SK-N-SH treated with all-trans-retinoic acid at 6 μM for 48 hours (cell line): Measurements from ENCODE around the gene DDA1.

Experiments
- ATAC-seq: fragments of 200-7000 bp; cut with Tn5 transposase; 3 replicates; pipeline ENCODE4 v1.9.1; 2020; ENCODE audit warnings: mild to moderate bottlenecking, moderate library complexity
- ARNTL ChIP-seq: fragments of 450-650 bp; formaldehyde crosslinking; IDR thresholded peaks from 2 replicates; pipeline ENCODE4 v1.5.0; 2020; ENCODE audit warnings: low read depth, mild to moderate bottlenecking, moderate library complexity, borderline replicate concordance
- CSDC2 ChIP-seq: fragments of 250-450 bp; sonication (Bioruptor Pico); IDR thresholded peaks from 2 replicates; pipeline ENCODE4 v1.5.0; 2020; ENCODE audit warnings: mild to moderate bottlenecking, moderate library complexity
- CSRNP3 ChIP-seq: fragments of 250-450 bp; sonication (Bioruptor Pico); IDR thresholded peaks from 2 replicates; pipeline ENCODE4 v1.5.1; 2021; ENCODE audit warnings: mild to moderate bottlenecking, moderate library complexity
- ESRRG ChIP-seq: fragments of 250-450 bp; sonication (Bioruptor Pico); IDR thresholded peaks from 2 replicates; pipeline ENCODE4 v1.6.1; 2021; ENCODE audit warnings: mild to moderate bottlenecking
- ISL1 ChIP-seq: fragments of 250-450 bp; sonication (Bioruptor Pico); IDR thresholded peaks from 2 replicates; pipeline ENCODE4 v2.1.2; 2022; ENCODE audit warnings: mild to moderate bottlenecking, moderate library complexity
- OSR1 ChIP-seq: fragments of 250-450 bp; sonication (Bioruptor Pico); IDR thresholded peaks from 2 replicates; pipeline ENCODE4 v1.8.0; 2022; ENCODE audit warnings: moderate library complexity, mild to moderate bottlenecking, inconsistent platforms
- PATZ1 ChIP-seq: fragments of 250-450 bp; sonication (Bioruptor Pico); IDR thresholded peaks from 2 replicates; pipeline ENCODE4 v1.8.0; 2020; ENCODE audit warnings: mild to moderate bottlenecking, moderate library complexity, borderline replicate concordance
- POU6F1 ChIP-seq: fragments of 250-450 bp; sonication (Bioruptor Pico); IDR thresholded peaks from 2 replicates; pipeline ENCODE4 v1.8.0; 2021; ENCODE audit warnings: low read depth, mild to moderate bottlenecking, moderate library complexity, borderline replicate concordance
- RARB ChIP-seq: fragments of 250-450 bp; sonication (Bioruptor Pico); IDR thresholded peaks from 2 replicates; pipeline ENCODE4 v1.8.0; 2021; ENCODE audit warnings: mild to moderate bottlenecking, moderate library complexity
- SNAI2 ChIP-seq: fragments of 250-450 bp; sonication (Bioruptor Pico); IDR thresholded peaks from 2 replicates; pipeline ENCODE4 v1.5.0; 2020; ENCODE audit warnings: mild to moderate bottlenecking, moderate library complexity
- TCF4 ChIP-seq: fragments of 250-450 bp; sonication (Bioruptor Pico); IDR thresholded peaks from 2 replicates; pipeline ENCODE4 v1.8.0; 2021; ENCODE audit warnings: mild to moderate bottlenecking, moderate library complexity, borderline replicate concordance
- TOX ChIP-seq: fragments of 250-450 bp; sonication (Bioruptor Pico); IDR thresholded peaks from 2 replicates; pipeline ENCODE4 v1.8.0; 2021; ENCODE audit warnings: mild to moderate bottlenecking, moderate library complexity, borderline replicate concordance
- TSHZ2 ChIP-seq: fragments of 250-450 bp; sonication (Bioruptor Pico); IDR thresholded peaks from 2 replicates; pipeline ENCODE4 v1.5.0; 2020; ENCODE audit warnings: mild to moderate bottlenecking, moderate library complexity
- ZC3H10 ChIP-seq: fragments of 250-450 bp; sonication (Bioruptor Pico); IDR thresholded peaks from 2 replicates; pipeline ENCODE4 v1.5.1; 2021; ENCODE audit warnings: mild to moderate bottlenecking, moderate library complexity
- ZFP3 ChIP-seq: fragments of 250-450 bp; sonication (Bioruptor Pico); IDR thresholded peaks from 2 replicates; pipeline ENCODE4 v1.5.0; 2020; ENCODE audit warnings: mild to moderate bottlenecking, moderate library complexity
- ZNF565 ChIP-seq: fragments of 450-650 bp; formaldehyde crosslinking; conservative IDR thresholded peaks from 2 replicates; pipeline ENCODE4 v1.5.0; 2020; ENCODE audit warnings: low read depth, mild to moderate bottlenecking, moderate library complexity
- ZNF70 ChIP-seq: fragments of 450-650 bp; formaldehyde crosslinking; IDR thresholded peaks from 2 replicates; pipeline ENCODE4 v1.5.0; 2020; ENCODE audit warnings: mild to moderate bottlenecking, moderate library complexity
- ZNF8 ChIP-seq: fragments of 450-650 bp; formaldehyde crosslinking; IDR thresholded peaks from 2 replicates; pipeline ENCODE4 v1.5.0; 2020; ENCODE audit warnings: mild to moderate bottlenecking, moderate library complexity

Gene DDA1

GRCh38 chr19:17323300-17323963 lies 14.1 kb downstream of the DDA1 start:
- ATAC-seq, result no peak
- TF ChIP-seq ZC3H10 (no peak), TOX (no peak), CSRNP3 (no peak), SNAI2 (CRISPR knock-in tag) (no peak), RARB (CRISPR knock-in tag) (no peak), ARNTL (no peak), ZNF565 (CRISPR knock-in tag) (no peak), PATZ1 (CRISPR knock-in tag) (no peak), ZNF8 (no peak), ESRRG (CRISPR knock-in tag) (no peak), ZNF70 (CRISPR knock-in tag) (no peak), ISL1 (CRISPR knock-in tag) (no peak), OSR1 (no peak), TSHZ2 (CRISPR knock-in tag) (no peak)

GRCh38 chr19:17323964-17324332 lies 14.6 kb downstream of the DDA1 start:
- TF ChIP-seq TOX, result no peak
- no peak for TF ChIP-seq CSDC2 (CRISPR knock-in tag)
- TF ChIP-seq ZC3H10, result no peak
- TF ChIP-seq ZNF565 (CRISPR knock-in tag), result no peak
- TF ChIP-seq CSRNP3, result no peak
- no peak for TF ChIP-seq PATZ1 (CRISPR knock-in tag)
- TF ChIP-seq POU6F1 (CRISPR knock-in tag), result no peak
- no peak for TF ChIP-seq TCF4 (CRISPR knock-in tag)
- no peak for TF ChIP-seq ISL1 (CRISPR knock-in tag)
- TF ChIP-seq ZFP3 (CRISPR knock-in tag), result no peak
- no peak for ATAC-seq
